ENCODE results near the gene EHBP1L1.

The EHBP1L1 gene

DNA sequence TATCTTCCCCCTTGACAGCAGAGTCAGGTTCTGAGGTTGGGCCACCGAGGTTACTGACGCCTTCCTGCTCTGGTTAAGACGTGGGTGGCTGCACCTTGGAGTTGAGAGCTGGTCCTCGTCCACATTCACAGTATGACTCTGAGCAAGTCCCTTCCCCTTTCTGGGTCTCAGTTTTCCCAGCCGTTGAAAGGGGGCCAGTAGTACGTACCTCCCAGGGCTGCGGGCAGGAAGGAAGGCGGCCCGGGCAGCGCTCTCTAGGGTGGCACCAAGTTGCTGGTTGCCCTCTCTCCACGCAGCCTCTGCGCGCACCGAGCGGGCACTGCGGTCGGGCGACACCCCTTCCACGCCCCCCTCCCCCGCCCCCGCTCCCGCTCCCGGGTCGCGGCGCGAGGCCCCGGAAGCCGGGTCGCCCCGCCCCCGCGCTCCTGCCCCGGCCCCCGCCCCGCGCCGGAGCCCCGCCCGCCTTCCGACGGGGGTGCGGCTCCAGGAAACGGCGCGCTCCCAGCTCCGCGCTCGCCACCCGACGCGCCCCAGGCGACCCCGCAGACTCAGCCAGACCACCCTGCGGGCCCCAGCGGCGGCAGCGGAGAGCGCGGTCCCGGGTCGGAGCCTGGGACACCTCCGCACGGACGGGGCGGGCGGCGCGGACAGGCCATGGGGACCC is at the start of gene EHBP1L1:
Gene EHBP1L1, plus strand, starts transcription at position 486 of the 664 bp plus-strand sequence. CDS start 250 bp downstream, outside the sequence.
- TF ChIP-seq ESRRG (CRISPR knock-in tag; IDR thresholded peaks at IDR 0.05) (no peak), ZFP3 (CRISPR knock-in tag; IDR thresholded peaks at IDR 0.05) (no peak), GLIS3 (CRISPR knock-in tag; IDR thresholded peaks at IDR 0.05) (no peak), ISL1 (CRISPR knock-in tag; IDR thresholded peaks at IDR 0.05) (no peak), SNAI2 (CRISPR knock-in tag; IDR thresholded peaks at IDR 0.05) (no peak)
- TF ChIP-seq, protein P1, sequence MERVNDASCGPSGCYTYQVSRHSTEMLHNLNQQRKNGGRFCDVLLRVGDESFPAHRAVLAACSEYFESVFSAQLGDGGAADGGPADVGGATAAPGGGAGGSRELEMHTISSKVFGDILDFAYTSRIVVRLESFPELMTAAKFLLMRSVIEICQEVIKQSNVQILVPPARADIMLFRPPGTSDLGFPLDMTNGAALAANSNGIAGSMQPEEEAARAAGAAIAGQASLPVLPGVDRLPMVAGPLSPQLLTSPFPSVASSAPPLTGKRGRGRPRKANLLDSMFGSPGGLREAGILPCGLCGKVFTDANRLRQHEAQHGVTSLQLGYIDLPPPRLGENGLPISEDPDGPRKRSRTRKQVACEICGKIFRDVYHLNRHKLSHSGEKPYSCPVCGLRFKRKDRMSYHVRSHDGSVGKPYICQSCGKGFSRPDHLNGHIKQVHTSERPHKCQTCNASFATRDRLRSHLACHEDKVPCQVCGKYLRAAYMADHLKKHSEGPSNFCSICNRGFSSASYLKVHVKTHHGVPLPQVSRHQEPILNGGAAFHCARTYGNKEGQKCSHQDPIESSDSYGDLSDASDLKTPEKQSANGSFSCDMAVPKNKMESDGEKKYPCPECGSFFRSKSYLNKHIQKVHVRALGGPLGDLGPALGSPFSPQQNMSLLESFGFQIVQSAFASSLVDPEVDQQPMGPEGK (CRISPR knock-in tag; IDR thresholded peaks at IDR 0.05; ENCODE audit: borderline replicate concordance): no peak
- peak; percentile 2; the same call in 1 of the 3 replicates for ATAC-seq

DNA sequence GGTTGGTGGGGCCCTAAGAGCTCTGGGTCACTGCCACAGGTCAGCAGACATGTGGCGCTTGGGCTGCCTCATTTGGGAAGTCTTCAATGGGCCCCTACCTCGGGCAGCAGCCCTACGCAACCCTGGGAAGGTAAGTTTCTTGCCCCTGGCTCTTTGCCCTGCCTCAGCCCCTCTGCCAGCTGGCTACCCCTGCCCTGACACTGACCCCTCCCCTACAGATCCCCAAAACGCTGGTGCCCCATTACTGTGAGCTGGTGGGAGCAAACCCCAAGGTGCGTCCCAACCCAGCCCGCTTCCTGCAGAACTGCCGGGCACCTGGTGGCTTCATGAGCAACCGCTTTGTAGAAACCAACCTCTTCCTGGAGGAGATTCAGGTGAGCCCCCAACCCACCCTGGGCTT is 49.1 kb upstream of the EHBP1L1 start:
- TF ChIP-seq, protein P2, sequence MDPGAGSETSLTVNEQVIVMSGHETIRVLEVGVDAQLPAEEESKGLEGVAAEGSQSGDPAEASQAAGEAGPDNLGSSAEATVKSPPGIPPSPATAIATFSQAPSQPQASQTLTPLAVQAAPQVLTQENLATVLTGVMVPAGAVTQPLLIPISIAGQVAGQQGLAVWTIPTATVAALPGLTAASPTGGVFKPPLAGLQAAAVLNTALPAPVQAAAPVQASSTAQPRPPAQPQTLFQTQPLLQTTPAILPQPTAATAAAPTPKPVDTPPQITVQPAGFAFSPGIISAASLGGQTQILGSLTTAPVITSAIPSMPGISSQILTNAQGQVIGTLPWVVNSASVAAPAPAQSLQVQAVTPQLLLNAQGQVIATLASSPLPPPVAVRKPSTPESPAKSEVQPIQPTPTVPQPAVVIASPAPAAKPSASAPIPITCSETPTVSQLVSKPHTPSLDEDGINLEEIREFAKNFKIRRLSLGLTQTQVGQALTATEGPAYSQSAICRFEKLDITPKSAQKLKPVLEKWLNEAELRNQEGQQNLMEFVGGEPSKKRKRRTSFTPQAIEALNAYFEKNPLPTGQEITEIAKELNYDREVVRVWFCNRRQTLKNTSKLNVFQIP (CRISPR knock-in tag; IDR thresholded peaks at IDR 0.05; ENCODE audit: borderline replicate concordance, low read depth): no peak
- TF ChIP-seq RARB (CRISPR knock-in tag; IDR thresholded peaks at IDR 0.05) (no peak), PPARA (CRISPR knock-in tag; IDR thresholded peaks at IDR 0.05; ENCODE audit: borderline replicate concordance) (no peak)
- TF ChIP-seq, protein P3, sequence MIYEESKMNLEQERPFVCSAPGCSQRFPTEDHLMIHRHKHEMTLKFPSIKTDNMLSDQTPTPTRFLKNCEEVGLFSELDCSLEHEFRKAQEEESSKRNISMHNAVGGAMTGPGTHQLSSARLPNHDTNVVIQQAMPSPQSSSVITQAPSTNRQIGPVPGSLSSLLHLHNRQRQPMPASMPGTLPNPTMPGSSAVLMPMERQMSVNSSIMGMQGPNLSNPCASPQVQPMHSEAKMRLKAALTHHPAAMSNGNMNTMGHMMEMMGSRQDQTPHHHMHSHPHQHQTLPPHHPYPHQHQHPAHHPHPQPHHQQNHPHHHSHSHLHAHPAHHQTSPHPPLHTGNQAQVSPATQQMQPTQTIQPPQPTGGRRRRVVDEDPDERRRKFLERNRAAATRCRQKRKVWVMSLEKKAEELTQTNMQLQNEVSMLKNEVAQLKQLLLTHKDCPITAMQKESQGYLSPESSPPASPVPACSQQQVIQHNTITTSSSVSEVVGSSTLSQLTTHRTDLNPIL (CRISPR knock-in tag; IDR thresholded peaks at IDR 0.05; ENCODE audit: low read depth): no peak
- ATAC-seq: no peak

DNA sequence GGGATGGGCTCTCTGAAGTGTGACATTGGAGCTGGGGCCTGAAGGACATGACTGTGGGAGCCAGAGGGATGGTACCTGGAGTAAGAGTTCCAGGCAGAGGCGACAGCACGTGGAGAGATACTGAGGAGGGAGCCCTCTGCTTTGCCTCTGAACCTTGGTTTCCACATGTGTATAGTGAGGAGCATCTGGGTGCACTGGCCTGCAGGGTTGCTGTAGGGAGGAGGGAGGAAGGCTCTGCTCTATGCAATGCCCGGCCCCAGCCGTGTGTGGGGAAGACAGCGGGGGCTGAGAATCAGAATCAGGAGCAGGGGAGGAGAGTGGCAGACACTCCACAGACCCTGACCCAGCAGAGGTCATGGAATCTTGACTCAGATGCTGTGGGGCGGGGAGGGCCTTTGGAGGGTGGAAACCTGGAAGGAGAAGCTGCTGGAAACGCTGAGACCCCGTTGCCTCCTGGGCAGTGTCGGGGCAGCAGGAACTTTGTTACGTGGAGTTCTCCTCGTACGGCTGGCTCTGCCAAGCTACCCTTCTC is 47.0 kb upstream of the EHBP1L1 start:
- ATAC-seq: no peak
- no peak for TF ChIP-seq ZFP3 (CRISPR knock-in tag; IDR thresholded peaks at IDR 0.05)
- TF ChIP-seq ZNF565 (CRISPR knock-in tag; conservative IDR thresholded peaks at IDR 0.05; ENCODE audit: low read depth): no peak
- TF ChIP-seq ESRRG (CRISPR knock-in tag; IDR thresholded peaks at IDR 0.05): no peak
- no peak for TF ChIP-seq ARNTL (CRISPR knock-in tag; IDR thresholded peaks at IDR 0.05; ENCODE audit: borderline replicate concordance, low read depth)
- TF ChIP-seq, protein P4, sequence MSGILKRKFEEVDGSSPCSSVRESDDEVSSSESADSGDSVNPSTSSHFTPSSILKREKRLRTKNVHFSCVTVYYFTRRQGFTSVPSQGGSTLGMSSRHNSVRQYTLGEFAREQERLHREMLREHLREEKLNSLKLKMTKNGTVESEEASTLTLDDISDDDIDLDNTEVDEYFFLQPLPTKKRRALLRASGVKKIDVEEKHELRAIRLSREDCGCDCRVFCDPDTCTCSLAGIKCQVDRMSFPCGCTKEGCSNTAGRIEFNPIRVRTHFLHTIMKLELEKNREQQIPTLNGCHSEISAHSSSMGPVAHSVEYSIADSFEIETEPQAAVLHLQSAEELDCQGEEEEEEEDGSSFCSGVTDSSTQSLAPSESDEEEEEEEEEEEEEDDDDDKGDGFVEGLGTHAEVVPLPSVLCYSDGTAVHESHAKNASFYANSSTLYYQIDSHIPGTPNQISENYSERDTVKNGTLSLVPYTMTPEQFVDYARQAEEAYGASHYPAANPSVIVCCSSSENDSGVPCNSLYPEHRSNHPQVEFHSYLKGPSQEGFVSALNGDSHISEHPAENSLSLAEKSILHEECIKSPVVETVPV (CRISPR knock-in tag; IDR thresholded peaks at IDR 0.05): no peak
- TF ChIP-seq, protein P1 (CRISPR knock-in tag; IDR thresholded peaks at IDR 0.05; ENCODE audit: borderline replicate concordance): no peak
- TF ChIP-seq TOX (CRISPR knock-in tag; IDR thresholded peaks at IDR 0.05; ENCODE audit: borderline replicate concordance): no peak
- no peak for TF ChIP-seq CSDC2 (CRISPR knock-in tag; IDR thresholded peaks at IDR 0.05)
- no peak for TF ChIP-seq TCF4 (CRISPR knock-in tag; IDR thresholded peaks at IDR 0.05; ENCODE audit: borderline replicate concordance)
- no peak for TF ChIP-seq ZFP30 (CRISPR knock-in tag; IDR thresholded peaks at IDR 0.05)
- TF ChIP-seq GLIS3 (CRISPR knock-in tag; IDR thresholded peaks at IDR 0.05): no peak

DNA sequence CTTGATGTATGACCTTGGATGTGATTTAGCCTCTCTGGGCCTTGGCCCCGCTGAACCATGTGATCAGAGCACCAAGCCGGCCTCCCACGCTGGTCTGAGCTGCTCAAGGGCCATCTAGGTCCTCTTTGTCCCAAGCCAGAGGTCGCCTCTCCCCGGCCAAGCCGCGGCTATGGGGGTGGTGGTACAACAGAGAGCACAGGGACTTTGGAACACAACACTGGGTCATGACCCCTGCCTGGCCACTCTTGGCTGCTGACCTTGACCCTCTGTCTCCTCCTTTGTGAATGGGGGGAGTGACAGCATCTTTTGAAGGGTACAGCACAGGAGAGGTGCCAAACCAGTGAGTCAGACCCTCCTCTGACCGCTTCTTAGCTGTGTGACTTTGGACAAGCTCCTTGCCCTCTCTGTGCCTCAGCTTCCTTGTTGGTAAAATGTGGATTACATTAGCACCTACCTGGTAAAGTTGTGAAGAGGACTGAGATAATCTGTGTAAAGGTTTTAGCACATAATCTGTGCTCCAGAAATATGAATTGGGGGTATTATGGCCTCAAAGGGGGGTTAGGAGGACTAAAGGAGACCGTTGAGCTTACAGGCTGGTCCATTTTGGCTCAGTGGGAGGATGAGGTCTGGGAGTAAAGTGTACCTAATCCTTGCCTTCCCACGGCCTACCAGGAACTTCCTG is 46.2 kb upstream of the EHBP1L1 start:
- ATAC-seq: no peak
- TF ChIP-seq ZFP3 (CRISPR knock-in tag; IDR thresholded peaks at IDR 0.05) (no peak), RARB (CRISPR knock-in tag; IDR thresholded peaks at IDR 0.05) (no peak), OSR1 (CRISPR knock-in tag; IDR thresholded peaks at IDR 0.05) (no peak)
